ENCODE measurements around the gene KCNJ12.
"Not testable (repeated sequence)": the region's sequence is repeated elsewhere in the genome, so short reads cannot be mapped to it uniquely, and the experiment has no call there.

The KCNJ12 gene

GRCh38 chr17:21423190-21423493, 47.0 kb downstream of the KCNJ12 start:
- not testable (repeated sequence) for H3K9me3 Mint-ChIP-seq, DNase-seq, H3K4me3 Mint-ChIP-seq, H3K27me3 Mint-ChIP-seq, H3K27ac Mint-ChIP-seq, ATAC-seq
- peaks cover 42% of the 10 kb centered on the region for H3K4me1 Mint-ChIP-seq

GRCh38 chr17:21424697-21425096, 48.5 kb downstream of the KCNJ12 start:
- H3K27me3 Mint-ChIP-seq, result not testable (repeated sequence)

GRCh38 chr17:21425321-21425720, 49.2 kb downstream of the KCNJ12 start:
- ATAC-seq (no peak), DNase-seq (no peak)
- Mint-ChIP-seq H3K4me3 (no peak overlapping the region), H3K27ac (no peak overlapping the region), H3K4me1 (peaks cover 20% of the 10 kb centered on the region), H3K9me3 (no peaks in the 10 kb centered on the region), H3K27me3 (no peaks in the 10 kb centered on the region)

More at GRCh38 chr17:21424697-21425096, 48.5 kb downstream of the KCNJ12 start:
- H3K27ac Mint-ChIP-seq, ATAC-seq, DNase-seq, H3K4me3 Mint-ChIP-seq, H3K9me3 Mint-ChIP-seq: not testable (repeated sequence)
- H3K4me1 Mint-ChIP-seq, result peaks cover 27% of the 10 kb centered on the region

- Mint-ChIP-seq H3K4me3 (no peak overlapping the region), H3K9me3 (no peaks in the 10 kb centered on the region), H3K4me1 (peaks cover 17% of the 10 kb centered on the region), H3K27me3 (no peaks in the 10 kb centered on the region), H3K27ac (peak overlapping the region in 1 of 2 donors; percentile 11)
- DNase-seq, result no peak
- no peak for ATAC-seq
Observed at GRCh38 chr17:21425736-21426135, 49.6 kb downstream of the KCNJ12 start.

- H3K4me3 Mint-ChIP-seq, DNase-seq, ATAC-seq, H3K27me3 Mint-ChIP-seq, H3K9me3 Mint-ChIP-seq, H3K27ac Mint-ChIP-seq: not testable (repeated sequence)
- peaks cover 17% of the 10 kb centered on the region for H3K4me1 Mint-ChIP-seq
Observed at GRCh38 chr17:21426246-21426645, 50.1 kb downstream of the KCNJ12 start.

- H3K27ac Mint-ChIP-seq, H3K4me3 Mint-ChIP-seq, H3K9me3 Mint-ChIP-seq, H3K27me3 Mint-ChIP-seq, ATAC-seq, DNase-seq: not testable (repeated sequence)
- H3K4me1 Mint-ChIP-seq, result peaks cover 11% of the 10 kb centered on the region
Observed at GRCh38 chr17:21426876-21427275, 50.7 kb downstream of the KCNJ12 start.

GRCh38 chr17:21427727-21428126, 51.6 kb downstream of the KCNJ12 start:
- DNase-seq, H3K27me3 Mint-ChIP-seq, H3K4me3 Mint-ChIP-seq, H3K4me1 Mint-ChIP-seq, H3K27ac Mint-ChIP-seq, ATAC-seq, H3K9me3 Mint-ChIP-seq: not testable (repeated sequence)

GRCh38 chr17:21428752-21429424, 52.7 kb downstream of the KCNJ12 start:
- not testable (repeated sequence) for H3K27me3 Mint-ChIP-seq, ATAC-seq, H3K4me3 Mint-ChIP-seq, DNase-seq, H3K9me3 Mint-ChIP-seq, H3K4me1 Mint-ChIP-seq, H3K27ac Mint-ChIP-seq

- not testable (repeated sequence) for ATAC-seq, H3K4me3 Mint-ChIP-seq, DNase-seq, H3K4me1 Mint-ChIP-seq, H3K27me3 Mint-ChIP-seq, H3K9me3 Mint-ChIP-seq, H3K27ac Mint-ChIP-seq
Observed at GRCh38 chr17:21429921-21430628, 53.9 kb downstream of the KCNJ12 start.

- H3K4me1 Mint-ChIP-seq, H3K9me3 Mint-ChIP-seq, H3K4me3 Mint-ChIP-seq, H3K27me3 Mint-ChIP-seq, ATAC-seq, DNase-seq: not testable (repeated sequence)
- peak overlapping the region in 1 of 2 donors; percentile 12 for H3K27ac Mint-ChIP-seq
Observed at GRCh38 chr17:21433971-21434370, 57.8 kb downstream of the KCNJ12 start.

GRCh38 chr17:21434976-21435375, 58.8 kb downstream of the KCNJ12 start:
- H3K9me3 Mint-ChIP-seq, ATAC-seq, DNase-seq, H3K27ac Mint-ChIP-seq, H3K4me1 Mint-ChIP-seq, H3K27me3 Mint-ChIP-seq, H3K4me3 Mint-ChIP-seq: not testable (repeated sequence)

GRCh38 chr17:21436481-21436880, 60.3 kb downstream of the KCNJ12 start:
- H3K4me1 Mint-ChIP-seq, H3K9me3 Mint-ChIP-seq, ATAC-seq, H3K27ac Mint-ChIP-seq, DNase-seq, H3K4me3 Mint-ChIP-seq, H3K27me3 Mint-ChIP-seq: not testable (repeated sequence)

GRCh38 chr17:21436883-21437836, 61.0 kb downstream of the KCNJ12 start:
- H3K27ac Mint-ChIP-seq, H3K9me3 Mint-ChIP-seq, ATAC-seq, DNase-seq, H3K4me1 Mint-ChIP-seq, H3K4me3 Mint-ChIP-seq, H3K27me3 Mint-ChIP-seq: not testable (repeated sequence)

GRCh38 chr17:21438316-21439014, 62.3 kb downstream of the KCNJ12 start:
- peak; percentile 46 for ATAC-seq
- not testable (repeated sequence) for H3K9me3 Mint-ChIP-seq, DNase-seq, H3K4me1 Mint-ChIP-seq, H3K27me3 Mint-ChIP-seq, H3K27ac Mint-ChIP-seq, H3K4me3 Mint-ChIP-seq

GRCh38 chr17:21439015-21439336, 62.8 kb downstream of the KCNJ12 start:
- ATAC-seq, H3K4me3 Mint-ChIP-seq, H3K27me3 Mint-ChIP-seq, H3K4me1 Mint-ChIP-seq, H3K27ac Mint-ChIP-seq, H3K9me3 Mint-ChIP-seq, DNase-seq: not testable (repeated sequence)
